ENCODE data around the gene TEX28.
"Not testable (repeated sequence)": the region's sequence is repeated elsewhere in the genome, so short reads cannot be mapped to it uniquely, and the experiment has no call there.

The TEX28 gene, protein sequence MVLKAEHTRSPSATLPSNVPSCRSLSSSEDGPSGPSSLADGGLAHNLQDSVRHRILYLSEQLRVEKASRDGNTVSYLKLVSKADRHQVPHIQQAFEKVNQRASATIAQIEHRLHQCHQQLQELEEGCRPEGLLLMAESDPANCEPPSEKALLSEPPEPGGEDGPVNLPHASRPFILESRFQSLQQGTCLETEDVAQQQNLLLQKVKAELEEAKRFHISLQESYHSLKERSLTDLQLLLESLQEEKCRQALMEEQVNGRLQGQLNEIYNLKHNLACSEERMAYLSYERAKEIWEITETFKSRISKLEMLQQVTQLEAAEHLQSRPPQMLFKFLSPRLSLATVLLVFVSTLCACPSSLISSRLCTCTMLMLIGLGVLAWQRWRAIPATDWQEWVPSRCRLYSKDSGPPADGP

DNA sequence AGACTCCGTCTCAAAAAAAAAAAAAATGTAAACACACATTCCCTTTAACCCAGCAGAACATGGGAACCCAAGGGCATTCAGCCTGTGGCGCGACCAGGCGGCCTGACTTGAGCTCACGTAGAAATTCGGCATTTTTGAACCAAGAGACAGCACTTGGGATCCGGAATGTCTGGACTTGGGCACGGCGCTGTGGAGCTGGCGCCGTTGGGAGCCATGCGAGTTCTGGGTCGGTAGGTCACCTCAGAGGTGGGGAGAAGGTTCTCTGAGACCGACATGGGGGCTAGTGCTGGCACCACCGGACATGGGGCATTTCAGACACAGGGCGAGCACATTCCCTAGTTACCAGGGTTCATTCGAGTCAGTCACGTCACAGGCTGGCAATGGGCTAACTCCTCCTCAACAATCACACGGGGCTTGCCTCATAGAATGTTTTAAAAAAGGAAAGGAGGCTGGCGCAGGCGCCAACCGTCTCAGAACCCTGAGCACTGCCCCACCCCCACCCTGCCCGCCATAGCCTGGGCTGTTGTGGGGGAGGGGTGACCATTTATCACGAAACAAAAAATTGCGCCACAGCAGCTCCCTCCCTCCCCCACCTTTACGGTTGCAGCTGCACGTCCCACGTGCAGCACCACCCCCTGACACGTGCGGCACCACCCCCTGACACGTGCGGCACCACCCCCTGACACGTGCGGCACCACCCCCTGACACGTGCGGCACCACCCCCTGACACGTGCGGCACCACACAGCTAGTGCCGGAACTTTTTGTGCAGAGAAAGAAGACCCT lies at the start of gene TEX28:
TEX28 (minus strand) TSS at position 334 of the 784 bp plus-strand sequence. CDS start 3,007 bp downstream, outside the sequence.
- DNase-seq (ENCODE audit: low spot score): no peak

DNA sequence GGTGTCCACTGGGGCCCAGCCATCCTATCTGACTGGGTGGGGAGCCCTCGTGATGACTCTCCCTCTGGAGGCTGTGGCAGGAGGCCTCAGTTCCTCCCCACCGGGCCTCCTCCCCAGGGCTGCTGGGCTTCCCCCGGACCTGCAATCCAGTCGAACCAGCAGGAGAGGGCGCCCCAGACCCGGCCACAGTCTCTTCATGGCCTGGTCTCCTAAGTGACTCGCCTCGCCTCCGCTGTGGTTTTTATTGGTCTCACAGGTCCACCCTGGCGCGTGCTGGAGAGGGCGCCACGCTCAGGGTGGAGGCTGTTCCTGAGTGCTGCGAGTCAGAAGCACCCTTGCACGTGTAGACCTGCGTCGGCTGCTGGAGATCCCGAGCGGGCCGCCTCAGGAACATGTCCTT lies 48.7 kb upstream of the TEX28 start:
- not testable (repeated sequence) for DNase-seq (ENCODE audit: low spot score)

DNA sequence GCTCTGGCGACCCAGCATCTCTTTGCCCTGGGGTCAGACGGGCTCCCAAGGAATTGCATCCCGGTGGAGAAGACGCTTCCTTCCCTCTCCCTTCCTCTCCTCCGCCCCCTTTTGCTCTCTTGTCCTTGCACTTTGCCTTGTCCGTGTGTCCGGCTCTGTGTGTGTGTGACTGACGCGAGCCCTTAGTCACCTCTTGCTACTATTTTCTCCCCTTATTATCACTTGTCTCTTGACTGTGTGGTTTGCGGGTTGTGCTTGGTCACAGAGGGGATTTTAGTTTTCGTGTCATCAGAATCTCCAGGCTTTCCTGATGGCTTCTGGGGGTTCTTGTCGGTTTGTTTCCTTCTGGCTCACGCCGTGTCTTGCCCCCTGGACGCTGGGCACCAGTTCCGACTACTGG lies 48.1 kb upstream of the TEX28 start:
- not testable (repeated sequence) for DNase-seq (ENCODE audit: low spot score)

DNA sequence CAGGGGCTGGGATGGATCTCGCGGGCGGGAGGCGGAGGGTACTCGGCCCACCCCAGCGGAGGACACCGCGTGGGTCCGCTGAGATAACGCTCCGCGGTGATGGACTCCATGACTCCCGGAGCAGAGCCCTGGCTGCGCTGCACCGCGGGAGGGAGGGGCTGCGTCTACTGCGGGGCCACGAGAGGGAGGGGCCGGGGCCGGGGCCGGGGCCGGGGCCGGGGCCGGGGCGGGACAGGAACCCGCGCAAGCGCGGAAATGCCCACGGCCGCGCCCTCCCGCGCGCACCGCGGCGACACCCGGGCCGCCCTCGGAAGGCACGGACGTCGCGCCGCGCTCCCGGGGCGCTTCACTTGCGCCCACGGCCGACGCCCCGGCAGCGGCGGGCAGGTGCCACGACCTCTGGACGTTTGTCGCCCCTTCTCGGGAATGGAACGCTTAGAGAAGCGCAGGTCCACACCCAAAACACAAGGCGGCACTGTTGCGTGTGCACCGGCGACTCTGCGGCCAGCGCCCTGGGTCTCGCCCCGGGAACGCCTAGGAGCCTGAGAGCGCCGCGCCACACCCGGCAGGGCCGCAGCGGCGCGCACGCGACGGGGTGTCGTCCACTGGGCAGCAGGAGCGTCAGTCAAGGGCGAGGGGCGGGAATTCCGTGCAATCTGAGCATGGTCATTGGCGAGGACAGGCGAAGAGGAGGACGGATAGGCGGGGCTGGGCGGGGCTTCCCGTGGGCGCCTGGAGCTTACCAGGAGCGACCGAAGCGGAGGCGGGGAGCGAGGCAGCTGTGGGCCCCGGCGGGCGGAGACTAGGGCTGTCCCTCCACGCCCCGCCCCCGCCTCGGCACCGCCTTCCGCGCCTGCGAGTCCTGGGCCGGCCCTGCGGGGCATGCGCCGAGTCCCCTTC lies 46.7 kb upstream of the TEX28 start:
- not testable (repeated sequence) for DNase-seq (ENCODE audit: low spot score)

DNA sequence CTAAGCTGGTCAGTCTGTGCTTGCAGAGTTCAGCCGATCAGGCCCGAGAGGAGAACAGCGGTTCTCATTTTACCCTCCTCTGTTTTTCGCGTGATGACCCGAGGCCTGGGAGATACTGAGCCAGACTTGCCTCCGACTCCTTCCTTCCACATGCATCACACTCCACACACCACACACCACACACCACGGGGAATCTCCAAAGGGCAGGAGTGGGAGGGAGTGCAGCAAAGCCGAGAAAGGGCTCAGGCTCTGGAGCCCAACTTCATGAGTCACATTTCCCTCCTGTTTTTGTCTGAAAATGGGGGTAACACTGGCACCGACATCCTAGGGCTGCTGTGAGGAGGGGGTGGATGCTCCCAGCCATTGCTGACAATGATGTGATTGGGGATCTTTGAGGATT lies 39.6 kb upstream of the TEX28 start:
- DNase-seq (ENCODE audit: low spot score): no peak

DNA sequence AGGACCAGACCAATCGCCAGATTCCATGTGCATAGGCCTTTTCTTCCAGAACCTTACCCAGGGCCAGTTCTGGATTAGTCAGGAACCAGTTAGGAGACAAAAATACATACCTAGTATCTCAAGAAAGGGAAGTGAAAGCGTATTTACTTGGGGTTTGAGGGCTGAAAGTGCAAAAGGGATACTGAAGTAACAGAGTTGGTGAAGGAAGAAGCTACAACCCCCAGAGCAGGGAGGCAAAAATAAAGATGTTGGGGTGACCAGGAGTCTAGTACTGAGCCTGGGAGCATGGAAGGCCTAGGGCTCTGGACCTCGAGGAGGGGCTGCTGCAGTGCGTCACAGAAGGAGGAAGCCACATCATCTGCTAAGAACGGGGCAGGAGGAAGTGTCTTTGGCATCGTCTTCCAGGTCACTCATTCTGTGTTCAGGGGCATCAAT lies 38.9 kb upstream of the TEX28 start:
- no peak for DNase-seq (ENCODE audit: low spot score)

DNA sequence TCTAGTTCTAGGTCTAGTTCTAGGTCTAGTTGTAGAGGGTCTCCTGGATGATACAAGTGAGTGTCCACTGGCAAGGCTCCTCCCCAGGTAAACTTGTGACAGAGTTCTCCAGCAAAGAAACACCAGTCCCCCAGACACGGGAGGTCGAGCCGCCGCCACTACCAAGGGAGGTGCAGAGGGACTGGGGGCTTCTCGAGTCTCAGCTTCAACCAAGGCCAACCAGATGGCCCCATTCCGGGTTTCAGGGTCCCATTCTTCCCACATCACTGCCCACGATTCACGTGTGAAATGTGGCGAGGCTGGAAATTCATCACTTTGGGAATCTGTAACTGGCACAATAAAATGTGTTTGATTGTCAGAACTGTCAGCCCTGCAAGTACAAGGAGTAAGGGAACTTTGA lies 38.2 kb upstream of the TEX28 start:
- no peak for DNase-seq (ENCODE audit: low spot score)

DNA sequence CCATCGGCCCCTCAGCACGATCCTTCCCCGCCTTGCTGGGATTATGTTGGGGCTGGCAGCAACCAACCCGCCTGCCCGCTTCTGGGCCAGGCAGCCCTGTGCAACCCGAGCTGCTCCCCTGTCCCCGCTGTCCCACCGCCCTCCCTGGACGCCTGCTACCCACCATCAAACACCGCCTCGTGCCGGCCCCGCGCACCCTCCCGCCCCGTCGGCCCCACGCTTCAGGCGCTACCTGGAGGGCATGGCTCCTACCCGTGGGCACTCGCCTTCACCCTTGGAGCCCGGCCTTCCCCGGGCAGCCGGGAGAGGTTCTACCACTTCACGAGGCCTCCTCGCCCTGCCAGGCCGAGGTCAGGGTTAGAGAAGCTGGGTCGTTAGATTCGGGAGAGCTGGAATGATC lies 37.6 kb upstream of the TEX28 start:
- no peak for DNase-seq (ENCODE audit: low spot score)

DNA sequence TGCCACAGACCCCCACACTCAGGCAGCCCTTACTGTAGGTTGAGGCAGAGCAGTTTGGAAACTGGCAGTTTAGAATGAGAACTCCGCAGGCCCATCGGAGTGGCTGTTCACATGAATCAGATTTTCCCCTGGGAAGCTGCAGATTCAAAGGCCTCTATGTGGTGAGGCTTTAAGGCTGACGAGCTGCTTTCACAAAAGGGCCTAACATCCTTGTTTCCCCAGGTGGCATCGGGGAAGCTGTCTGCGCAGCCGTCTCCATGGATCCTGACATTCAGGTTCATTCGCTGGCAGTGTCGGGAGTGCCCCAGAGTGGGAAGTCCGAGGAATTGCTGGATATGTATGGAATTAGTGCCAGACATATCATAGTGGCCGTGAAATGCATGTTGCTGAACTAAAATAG lies 34.4 kb upstream of the TEX28 start:
- no peak for DNase-seq (ENCODE audit: low spot score)

DNA sequence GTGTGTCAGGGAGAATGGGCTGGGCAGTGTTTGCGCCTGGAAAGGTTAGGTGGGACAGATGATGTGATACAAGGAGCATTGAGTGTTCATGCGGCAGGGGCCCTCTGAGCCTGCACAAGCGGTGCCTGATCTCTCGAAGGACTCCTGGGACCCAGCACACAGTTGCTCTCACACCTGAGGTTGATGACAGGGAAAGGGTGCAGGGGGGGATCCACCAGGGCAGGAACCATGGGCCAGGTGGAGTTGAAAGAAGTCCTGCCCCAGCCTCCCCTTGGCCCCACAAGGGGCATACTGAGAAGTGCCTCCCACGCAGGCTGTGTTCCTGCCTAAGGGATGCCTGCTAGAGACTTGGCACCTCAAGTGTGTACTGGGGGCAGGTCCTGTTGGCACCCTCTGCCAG lies 33.7 kb upstream of the TEX28 start:
- DNase-seq (ENCODE audit: low spot score): no peak

DNA sequence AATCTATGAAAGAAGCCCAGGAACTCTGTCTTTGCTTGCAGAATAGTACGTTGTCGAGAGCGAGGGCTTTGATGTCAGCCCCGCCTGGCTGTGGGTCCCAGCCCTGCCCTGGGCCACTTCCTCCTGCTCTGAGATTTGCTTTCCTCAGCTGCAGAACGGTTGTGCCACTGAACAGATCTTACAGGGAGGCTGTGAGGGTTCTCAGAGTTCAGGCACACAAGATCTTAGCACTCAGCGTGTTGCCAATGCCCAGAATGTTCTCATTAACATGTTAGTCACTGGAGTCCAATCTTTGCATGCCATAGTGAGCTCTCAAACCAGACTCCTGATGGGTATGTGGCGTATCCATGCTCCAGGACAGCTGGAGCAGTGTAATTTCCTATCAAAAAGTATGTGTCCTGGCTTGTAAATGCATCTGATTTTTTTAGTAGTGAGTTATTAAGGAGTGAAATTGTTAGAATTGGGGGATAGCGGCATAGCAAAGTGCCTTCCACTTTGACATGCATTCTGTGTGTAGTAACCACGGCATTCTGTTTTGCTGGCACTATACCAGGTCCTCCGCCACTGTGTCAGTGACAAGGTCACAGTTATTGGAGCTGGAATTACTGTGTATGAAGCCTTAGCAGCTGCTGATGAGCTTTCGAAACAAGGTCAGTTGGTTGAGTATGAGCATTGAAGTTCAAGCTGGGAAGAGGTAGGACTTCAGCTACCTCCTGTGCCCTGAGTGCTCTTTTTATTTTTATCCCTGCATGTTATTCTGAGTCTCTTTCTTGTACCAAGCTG lies 32.3 kb upstream of the TEX28 start:
- DNase-seq (ENCODE audit: low spot score): no peak

DNA sequence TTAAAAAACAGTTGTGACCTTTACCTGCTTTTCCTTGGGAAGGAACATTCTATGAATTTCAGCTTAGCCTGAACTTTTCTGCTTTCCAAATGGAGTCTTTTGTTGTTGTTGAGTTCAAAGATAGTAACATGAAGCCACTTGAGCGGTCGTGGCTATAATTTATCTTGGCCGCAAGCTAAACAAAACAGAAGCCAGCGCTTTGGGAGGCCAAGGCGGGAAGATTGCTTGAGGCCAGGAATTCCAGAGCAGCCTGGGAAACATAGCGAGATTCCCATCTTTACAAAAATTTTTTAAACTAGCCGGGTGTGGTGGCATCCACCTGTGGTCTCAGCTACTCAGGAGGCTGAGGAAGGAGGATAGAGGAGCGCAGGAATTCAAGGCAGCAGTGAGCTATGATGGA lies 30.6 kb upstream of the TEX28 start:
- no peak for DNase-seq (ENCODE audit: low spot score)

DNA sequence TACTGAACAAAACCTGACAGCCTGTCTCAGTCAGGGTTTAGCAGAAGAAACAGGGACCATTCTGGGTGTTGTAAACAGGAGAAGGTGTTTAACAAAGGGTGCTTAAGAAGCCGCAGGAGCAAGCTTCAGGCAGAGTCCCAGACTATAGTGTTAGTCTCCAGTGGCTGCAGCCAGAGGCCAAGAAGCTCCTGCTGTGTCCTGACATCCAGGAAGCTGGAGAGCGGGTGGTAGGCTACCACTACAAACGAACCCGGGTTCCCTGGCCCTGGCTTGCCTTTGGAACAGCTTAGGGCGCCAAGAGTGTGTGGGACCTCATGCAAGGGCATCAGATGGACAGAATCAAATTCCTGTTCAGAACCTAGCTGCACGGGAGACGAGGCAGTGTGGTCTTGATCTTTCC lies 28.6 kb upstream of the TEX28 start:
- DNase-seq (ENCODE audit: low spot score): no peak

DNA sequence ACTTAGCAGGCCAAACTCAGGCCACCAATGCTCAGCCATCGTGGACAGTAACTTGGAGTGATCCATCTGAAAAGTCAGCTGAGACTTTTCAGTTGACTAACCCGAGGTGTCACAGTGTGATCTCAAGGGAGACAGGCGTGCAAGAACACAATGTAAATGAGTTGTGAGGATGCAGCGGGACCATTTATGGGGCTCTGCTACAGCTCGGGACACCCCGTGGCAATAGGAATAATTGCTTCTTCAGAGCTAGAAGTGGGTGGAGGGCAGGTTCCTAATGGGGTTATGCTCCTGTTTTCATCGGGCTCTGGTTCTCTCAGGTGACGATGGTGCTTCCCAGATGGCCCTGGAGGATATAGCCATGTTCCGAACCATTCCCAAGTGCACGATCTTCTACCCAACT lies 28.0 kb upstream of the TEX28 start:
- no peak for DNase-seq (ENCODE audit: low spot score)

DNA sequence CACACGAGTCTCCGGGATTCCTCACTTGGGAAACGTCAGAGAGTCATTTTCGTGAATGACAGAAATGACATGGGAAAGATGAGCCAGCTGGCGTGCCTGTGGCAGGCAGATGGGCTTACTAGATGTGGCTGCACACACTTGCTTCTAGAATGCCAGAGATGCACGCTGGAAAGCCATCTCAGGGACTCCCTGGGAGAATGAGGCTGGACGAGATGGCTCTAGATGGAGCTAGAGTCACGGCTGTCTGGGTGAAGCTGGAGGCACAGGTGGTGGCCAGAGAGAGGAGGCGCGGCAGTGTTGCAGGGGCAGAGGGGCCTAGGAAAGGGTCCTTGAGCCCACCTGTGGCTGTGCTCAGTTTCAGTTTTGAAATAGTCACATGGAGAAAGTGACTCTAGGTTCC lies 26.7 kb upstream of the TEX28 start:
- DNase-seq (ENCODE audit: low spot score): no peak

DNA sequence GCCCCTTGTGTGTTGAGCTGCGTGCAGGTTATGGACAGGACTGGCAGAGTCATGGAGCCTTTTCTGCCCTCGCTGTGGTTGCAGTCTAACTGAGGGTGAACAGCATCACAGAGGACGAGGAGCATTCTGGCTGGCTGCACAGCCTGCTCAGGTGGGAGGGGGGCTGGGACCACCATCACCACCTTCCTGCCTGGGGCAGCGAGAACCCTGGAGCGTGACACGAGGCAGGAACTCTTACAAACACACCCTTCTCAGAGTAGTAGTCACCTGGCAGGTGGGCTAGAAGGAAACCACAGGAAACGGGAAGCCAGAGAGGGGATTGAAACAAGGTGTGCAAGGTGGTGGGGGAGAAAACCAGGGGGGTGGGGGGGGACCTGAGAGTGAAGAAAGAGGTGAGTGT lies 26.2 kb upstream of the TEX28 start:
- DNase-seq (ENCODE audit: low spot score): no peak

DNA sequence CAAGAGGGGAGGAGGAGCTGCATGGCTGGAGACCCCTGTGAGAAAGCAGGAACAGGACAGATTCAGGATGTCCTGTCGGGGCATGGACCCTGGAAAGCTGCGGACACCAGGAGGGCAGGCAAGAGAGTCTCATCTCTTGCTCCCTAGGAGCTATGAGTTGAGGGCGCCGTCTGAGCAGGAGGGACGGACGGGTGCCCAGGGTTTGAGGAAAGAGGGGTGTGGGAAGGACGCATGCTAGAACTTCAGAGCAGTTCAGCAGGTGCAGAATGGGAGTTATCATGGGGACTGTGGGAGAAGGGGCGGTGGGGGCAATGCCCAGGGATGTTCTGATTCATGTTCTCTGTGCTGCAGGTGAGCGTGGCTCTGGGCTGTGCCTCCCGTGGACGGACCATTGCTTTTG lies 25.5 kb upstream of the TEX28 start:
- DNase-seq (ENCODE audit: low spot score): no peak

DNA sequence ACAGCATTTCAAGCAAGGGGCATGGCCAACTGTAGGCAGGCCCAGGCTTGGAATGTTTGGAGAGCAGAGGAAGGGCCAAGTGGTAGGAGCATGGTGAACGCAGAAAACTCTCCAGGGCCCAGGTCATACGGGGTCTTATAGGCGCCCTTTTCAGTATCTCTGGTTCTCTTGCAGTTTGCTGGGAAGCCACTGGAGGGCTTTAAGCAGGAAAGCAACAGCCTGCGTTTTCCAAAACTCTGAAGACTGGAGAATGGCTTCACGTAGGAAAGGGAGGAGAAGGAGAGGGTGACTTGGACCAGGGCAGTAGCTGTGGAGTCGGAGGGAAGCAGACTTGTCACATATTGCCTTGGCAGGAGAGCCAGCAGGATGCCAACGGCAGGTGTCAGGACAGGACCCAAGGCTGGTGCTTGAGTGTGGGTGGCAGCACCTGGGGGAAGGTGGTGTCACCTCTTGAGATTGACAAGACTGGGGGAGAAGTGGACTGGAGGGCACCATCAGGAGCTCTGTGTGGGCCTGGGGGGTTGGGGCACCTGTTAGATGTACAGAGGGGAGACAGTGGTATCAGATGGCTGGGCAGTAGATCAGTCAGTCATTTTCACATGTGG lies 22.6 kb upstream of the TEX28 start:
- DNase-seq (ENCODE audit: low spot score): peak; percentile 27

DNA sequence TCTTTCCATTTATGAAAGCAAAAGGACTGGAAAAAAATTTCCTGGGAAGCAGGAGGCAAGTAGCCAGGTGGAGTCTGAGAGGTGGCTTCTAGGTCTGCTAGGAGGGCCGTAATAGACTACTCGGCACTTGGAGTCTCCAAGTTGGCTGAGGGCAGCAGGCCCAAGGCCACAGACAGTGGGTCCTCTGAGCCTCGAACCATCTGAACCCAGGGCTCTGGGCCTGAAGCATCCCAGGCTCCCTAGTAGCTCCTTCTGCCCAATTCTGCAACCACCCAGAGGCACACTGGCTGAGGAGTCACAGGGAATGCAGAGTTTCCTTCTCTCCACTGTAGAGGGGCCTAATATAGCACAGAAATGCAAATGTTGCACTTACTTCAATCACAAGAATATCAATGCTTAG lies 20.5 kb upstream of the TEX28 start:
- DNase-seq (ENCODE audit: low spot score): no peak

DNA sequence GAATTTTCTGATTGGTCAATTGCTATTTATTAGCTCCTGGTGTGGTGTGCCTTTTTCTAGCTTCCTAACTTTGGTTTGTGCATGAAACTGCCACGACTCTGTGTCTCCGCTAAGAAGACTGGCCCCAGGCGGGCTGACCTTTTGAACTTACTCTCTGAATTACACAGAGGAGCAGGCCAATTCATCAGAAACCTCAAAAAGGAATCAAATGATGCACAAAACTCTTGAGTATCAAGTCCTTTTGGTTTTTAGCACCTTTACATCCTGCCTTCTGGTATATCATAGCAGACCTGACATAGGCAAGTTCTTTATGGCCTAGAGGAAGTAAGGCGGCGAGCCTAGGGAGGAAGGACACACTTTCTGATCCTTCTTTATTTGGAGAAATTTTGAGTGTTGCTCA lies 18.2 kb upstream of the TEX28 start:
- no peak for DNase-seq (ENCODE audit: low spot score)

DNA sequence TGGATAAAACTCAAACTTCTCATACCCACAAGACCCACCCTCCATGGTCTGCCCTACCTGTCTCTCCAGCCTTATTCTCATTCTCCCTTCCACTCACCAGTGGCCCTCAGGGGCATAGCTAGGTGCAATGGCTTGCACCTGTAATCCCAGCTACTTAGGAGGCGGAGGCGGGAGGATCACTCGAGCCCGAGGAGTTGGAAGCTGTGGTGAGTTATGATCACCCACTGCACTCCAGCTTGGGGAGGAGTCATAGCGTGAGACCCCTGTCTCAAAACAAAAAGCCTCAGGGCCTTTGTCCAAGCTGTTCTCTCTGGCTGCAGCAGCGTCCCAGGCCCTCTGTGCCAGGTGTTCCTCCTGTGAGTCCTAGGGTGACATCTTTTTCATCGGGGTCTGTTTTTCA lies 17.2 kb upstream of the TEX28 start:
- no peak for DNase-seq (ENCODE audit: low spot score)

All from hepatic stellate cell (primary cell).